Activated B cell treated with CpG ODN at 0.5 μM for 24 hours (primary cell): ENCODE data around the gene ABCA10. TPM values are rescaled to one million over a fixed set of nuclear protein-coding genes. Genes with fewer than 3 reads are reported as not detected.

ENCODE experiments used
- ATAC-seq: fragments of 200-7000 bp; cut with Tn5 transposase; one replicate; pipeline ENCODE4 v1.10.0; 2021; ENCODE audit warnings: low read depth, mild to moderate bottlenecking, moderate library complexity
- CTCF ChIA-PET: fragments of 350-600 bp; sonication (Branson Sonifier 250); formaldehyde crosslinking; loops from one replicate; lab custom pipeline; 2021; ENCODE audit warnings: antibody characterized with exemption; lab: Charles Lee
- POLR2A ChIA-PET: fragments of 350-600 bp; sonication (Branson Sonifier 250); formaldehyde crosslinking; loops from one replicate; lab custom pipeline; 2021; ENCODE audit warnings: antibody characterized with exemption; lab: Charles Lee
- DNase-seq: peaks from one replicate; pipeline ENCODE4 v3.0.0; 2022
- H3K27ac Mint-ChIP-seq: one replicate; pipeline ENCODE4 v1.8.0; 2020; ENCODE audit warnings: mixed read lengths
- H3K27me3 Mint-ChIP-seq: one replicate; pipeline ENCODE4 v1.8.0; 2021; ENCODE audit warnings: mixed read lengths
- H3K36me3 Mint-ChIP-seq: one replicate; pipeline ENCODE4 v1.8.0; 2021; ENCODE audit warnings: low read depth, mixed read lengths
- H3K4me1 Mint-ChIP-seq: one replicate; pipeline ENCODE4 v1.8.0; 2021; ENCODE audit warnings: mixed read lengths
- H3K4me3 Mint-ChIP-seq: one replicate; pipeline ENCODE4 v1.8.0; 2020; ENCODE audit warnings: mild to moderate bottlenecking, mixed read lengths
- H3K9me3 Mint-ChIP-seq: one replicate; pipeline ENCODE4 v1.8.0; 2020; ENCODE audit warnings: mixed read lengths
- CTCF ChIP-seq: fragments of 200-600 bp; IDR thresholded peaks from one replicate; pipeline ENCODE4 v1.8.0; 2022; ENCODE audit warnings: antibody characterized with exemption, mild to moderate bottlenecking
- intact Hi-C: fragments of 100-400 bp; cut with micrococcal nuclease; formaldehyde crosslinking; loops from one replicate; pipeline ENCODE4 v1.15.1; 2024
- total RNA-seq: library from RNA; stranded (reverse); gene quantifications from 2 replicates; pipeline ENCODE4 v1.2.3, GENCODE V29; 2022

ABCA10 gene
- total RNA-seq, 1 donor from 2014 or later: 1.8 TPM

GRCh38 chr17:69142175-69142802 lies 86.3 kb downstream of the ABCA10 start:
- Mint-ChIP-seq H3K27me3 (no peaks in the 10 kb centered on the region), H3K27ac (no peak overlapping the region), H3K36me3 (no peaks in the 10 kb centered on the region), H3K4me3 (no peak overlapping the region), H3K9me3 (no peaks in the 10 kb centered on the region), H3K4me1 (peaks cover 5% of the 10 kb centered on the region)
- intact Hi-C loops: no loop called here
- no peak for TF ChIP-seq CTCF
- ChIA-PET POLR2A (no interaction called here), CTCF (no interaction called here)
- no peak for ATAC-seq
- no peak for DNase-seq

- CTCF ChIA-PET: no interaction called here
- no peak for ATAC-seq
- POLR2A ChIA-PET: no interaction called here
- intact Hi-C loops: no loop called here
- H3K4me3 Mint-ChIP-seq: no peak within 1 kb of the TSS
- no peak for DNase-seq
- no peaks in the 10 kb centered on the region for H3K36me3 Mint-ChIP-seq
- no peak for TF ChIP-seq CTCF
- peaks cover 5% of the 10 kb centered on the region for H3K4me1 Mint-ChIP-seq
- H3K27me3 Mint-ChIP-seq: no peaks in the 10 kb centered on the region
- H3K27ac Mint-ChIP-seq: no peak within 1 kb of the TSS
- no peaks in the 10 kb centered on the region for H3K9me3 Mint-ChIP-seq
Measured at GRCh38 chr17:69141431-69142174, 87.0 kb downstream of the ABCA10 start, which contains the start of gene ABCA6. Gene ABCA6, minus strand, starts transcription at chr17:69141895. Its CDS starts 1,192 bp downstream, at chr17:69140703.

GRCh38 chr17:69134112-69134511 lies 94.5 kb downstream of the ABCA10 start:
- no peaks in the 10 kb centered on the region for H3K9me3 Mint-ChIP-seq
- TF ChIP-seq CTCF: no peak
- CTCF ChIA-PET: no interaction called here

GRCh38 chr17:69130627-69131296 lies 97.9 kb downstream of the ABCA10 start:
- intact Hi-C loops: no loop called here
- Mint-ChIP-seq H3K27ac (no peak overlapping the region), H3K27me3 (no peaks in the 10 kb centered on the region), H3K4me1 (no peaks in the 10 kb centered on the region), H3K4me3 (no peak overlapping the region), H3K36me3 (no peaks in the 10 kb centered on the region), H3K9me3 (no peaks in the 10 kb centered on the region)
- ChIA-PET POLR2A (no interaction called here), CTCF (no interaction called here)
- DNase-seq: no peak
- ATAC-seq: no peak
- no peak for TF ChIP-seq CTCF

More at GRCh38 chr17:69134112-69134511, 94.5 kb downstream of the ABCA10 start:
- Mint-ChIP-seq H3K4me3 (no peak overlapping the region), H3K27ac (no peak overlapping the region), H3K27me3 (no peaks in the 10 kb centered on the region), H3K36me3 (no peaks in the 10 kb centered on the region), H3K4me1 (no peaks in the 10 kb centered on the region)
- no peak for DNase-seq
- no peak for ATAC-seq
- intact Hi-C loops: no loop called here
- POLR2A ChIA-PET: no interaction called here

- Mint-ChIP-seq H3K9me3 (no peaks in the 10 kb centered on the region), H3K27me3 (no peaks in the 10 kb centered on the region), H3K4me1 (peaks cover 9% of the 10 kb centered on the region), H3K36me3 (no peaks in the 10 kb centered on the region), H3K4me3 (no peak overlapping the region), H3K27ac (no peak overlapping the region)
- DNase-seq: no peak
- TF ChIP-seq CTCF: no peak
- ATAC-seq: no peak
- ChIA-PET CTCF (no interaction called here), POLR2A (no interaction called here)
- intact Hi-C loops: no loop called here
Measured at GRCh38 chr17:69123626-69124025, 105.0 kb downstream of the ABCA10 start.
